HG02571 (cell line): ENCODE data around the gene MYO16.

ENCODE experiments used
- ATAC-seq: cut with Tn5 transposase; IDR thresholded peaks from one replicate; pipeline ENCODE4 v1.9.1; 2021; ENCODE audit warnings: mild to moderate bottlenecking, moderate library complexity; ENCODE audit not compliant: unreplicated experiment

The MYO16 gene

GRCh38 chr13:109146912-109147647 is 517.7 kb downstream of the MYO16 start:
- ATAC-seq, result no peak

GRCh38 chr13:109148243-109148642 is 518.8 kb downstream of the MYO16 start:
- ATAC-seq, result no peak

- ATAC-seq, result no peak
Observed at GRCh38 chr13:109150696-109151095, 521.3 kb downstream of the MYO16 start.

GRCh38 chr13:109151255-109151654 is 521.8 kb downstream of the MYO16 start:
- no peak for ATAC-seq

GRCh38 chr13:109151696-109152095 is 522.3 kb downstream of the MYO16 start:
- ATAC-seq, result no peak

GRCh38 chr13:109152311-109152820 is 523.0 kb downstream of the MYO16 start:
- ATAC-seq, result no peak

- no peak for ATAC-seq
Observed at GRCh38 chr13:109152941-109153340, 523.5 kb downstream of the MYO16 start.

GRCh38 chr13:109154146-109154545 is 524.7 kb downstream of the MYO16 start:
- ATAC-seq, result no peak

GRCh38 chr13:109154546-109154945 is 525.1 kb downstream of the MYO16 start:
- ATAC-seq, result no peak

- no peak for ATAC-seq
Observed at GRCh38 chr13:109154966-109155761, 525.8 kb downstream of the MYO16 start.

- no peak for ATAC-seq
Observed at GRCh38 chr13:109156181-109156935, 526.9 kb downstream of the MYO16 start.

- no peak for ATAC-seq
Observed at GRCh38 chr13:109157275-109157674, 527.9 kb downstream of the MYO16 start.

GRCh38 chr13:109158383-109158782 is 529.0 kb downstream of the MYO16 start:
- ATAC-seq, result no peak

- ATAC-seq, result no peak
Observed at GRCh38 chr13:109159650-109160309, 530.4 kb downstream of the MYO16 start.

GRCh38 chr13:109160357-109160756 is 530.9 kb downstream of the MYO16 start:
- ATAC-seq, result no peak

- ATAC-seq, result peak; percentile 14
Observed at GRCh38 chr13:109160887-109161669, 531.7 kb downstream of the MYO16 start.

GRCh38 chr13:109162248-109163036 is 533.0 kb downstream of the MYO16 start:
- ATAC-seq, result peak; percentile 86

- ATAC-seq, result peak; percentile 2
Observed at GRCh38 chr13:109163037-109163379, 533.6 kb downstream of the MYO16 start.

- ATAC-seq, result no peak
Observed at GRCh38 chr13:109165417-109165904, 536.0 kb downstream of the MYO16 start.
